ENCODE results near the gene PDE8A. TPM values are rescaled to one million over a fixed set of nuclear protein-coding genes. Genes with fewer than 3 reads are reported as not detected.

Gene PDE8A
- total RNA-seq, 1 experiment from 2014 or later: 40.0 TPM

DNA sequence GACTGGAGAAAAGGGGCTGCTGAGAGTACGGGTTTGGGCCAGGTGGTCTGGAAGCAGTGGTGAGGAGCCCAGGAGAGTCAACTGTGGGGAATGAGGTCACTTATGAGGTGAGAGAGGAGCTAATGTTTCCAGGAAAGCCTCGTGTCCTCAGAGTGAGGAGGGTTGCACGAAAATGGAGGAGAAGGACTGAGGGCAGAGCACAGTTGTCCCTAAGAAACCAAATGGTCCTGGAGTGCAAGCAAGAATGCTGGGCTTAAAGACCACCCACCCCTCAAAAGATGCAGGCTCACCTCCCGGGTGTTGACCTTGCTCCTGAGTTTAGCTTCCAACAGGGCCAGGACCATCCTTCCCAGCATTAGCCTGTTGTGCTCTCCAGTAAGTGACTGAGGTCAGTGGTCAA is 133.2 kb downstream of the PDE8A start:
- Histone ChIP-seq H3K4me1 (ENCODE audit: control insufficient read depth, insufficient read depth, low read length) (no peaks in the 10 kb centered on the region), H3K27ac (ENCODE audit: low read length) (no peak overlapping the region), H3K4me3 (ENCODE audit: low read depth in 2 of 2, low read length in 2 of 2) (no peak overlapping the region), H3K27me3 (ENCODE audit: control insufficient read depth, insufficient read depth, low read length) (no peaks in the 10 kb centered on the region), H3K9me3 (ENCODE audit: control insufficient read depth, insufficient read depth, low read depth, low read length) (no peaks in the 10 kb centered on the region), H3K36me3 (ENCODE audit: control insufficient read depth, insufficient read depth, low read length) (no peaks in the 10 kb centered on the region)
- ChIA-PET POLR2A (no interaction called here), CTCF (no interaction called here)
- TF ChIP-seq POLR2AphosphoS5 (IDR thresholded peaks at IDR 0.05; ENCODE audit: low read depth, low read length) (no peak), TCF7L2 (IDR thresholded peaks at IDR 0.05; ENCODE audit: low read depth, low read length) (no peak), SIN3A (IDR thresholded peaks at IDR 0.05; ENCODE audit: borderline replicate concordance, insufficient read depth, low read depth, low read length) (no peak)
- TF ChIP-seq, protein P1, sequence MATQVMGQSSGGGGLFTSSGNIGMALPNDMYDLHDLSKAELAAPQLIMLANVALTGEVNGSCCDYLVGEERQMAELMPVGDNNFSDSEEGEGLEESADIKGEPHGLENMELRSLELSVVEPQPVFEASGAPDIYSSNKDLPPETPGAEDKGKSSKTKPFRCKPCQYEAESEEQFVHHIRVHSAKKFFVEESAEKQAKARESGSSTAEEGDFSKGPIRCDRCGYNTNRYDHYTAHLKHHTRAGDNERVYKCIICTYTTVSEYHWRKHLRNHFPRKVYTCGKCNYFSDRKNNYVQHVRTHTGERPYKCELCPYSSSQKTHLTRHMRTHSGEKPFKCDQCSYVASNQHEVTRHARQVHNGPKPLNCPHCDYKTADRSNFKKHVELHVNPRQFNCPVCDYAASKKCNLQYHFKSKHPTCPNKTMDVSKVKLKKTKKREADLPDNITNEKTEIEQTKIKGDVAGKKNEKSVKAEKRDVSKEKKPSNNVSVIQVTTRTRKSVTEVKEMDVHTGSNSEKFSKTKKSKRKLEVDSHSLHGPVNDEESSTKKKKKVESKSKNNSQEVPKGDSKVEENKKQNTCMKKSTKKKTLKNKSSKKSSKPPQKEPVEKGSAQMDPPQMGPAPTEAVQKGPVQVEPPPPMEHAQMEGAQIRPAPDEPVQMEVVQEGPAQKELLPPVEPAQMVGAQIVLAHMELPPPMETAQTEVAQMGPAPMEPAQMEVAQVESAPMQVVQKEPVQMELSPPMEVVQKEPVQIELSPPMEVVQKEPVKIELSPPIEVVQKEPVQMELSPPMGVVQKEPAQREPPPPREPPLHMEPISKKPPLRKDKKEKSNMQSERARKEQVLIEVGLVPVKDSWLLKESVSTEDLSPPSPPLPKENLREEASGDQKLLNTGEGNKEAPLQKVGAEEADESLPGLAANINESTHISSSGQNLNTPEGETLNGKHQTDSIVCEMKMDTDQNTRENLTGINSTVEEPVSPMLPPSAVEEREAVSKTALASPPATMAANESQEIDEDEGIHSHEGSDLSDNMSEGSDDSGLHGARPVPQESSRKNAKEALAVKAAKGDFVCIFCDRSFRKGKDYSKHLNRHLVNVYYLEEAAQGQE (IDR thresholded peaks at IDR 0.05; ENCODE audit: insufficient read depth in 1 of 2, low read depth in 2 of 2, low read length in 1 of 2): no peak
- TF ChIP-seq, protein P2, sequence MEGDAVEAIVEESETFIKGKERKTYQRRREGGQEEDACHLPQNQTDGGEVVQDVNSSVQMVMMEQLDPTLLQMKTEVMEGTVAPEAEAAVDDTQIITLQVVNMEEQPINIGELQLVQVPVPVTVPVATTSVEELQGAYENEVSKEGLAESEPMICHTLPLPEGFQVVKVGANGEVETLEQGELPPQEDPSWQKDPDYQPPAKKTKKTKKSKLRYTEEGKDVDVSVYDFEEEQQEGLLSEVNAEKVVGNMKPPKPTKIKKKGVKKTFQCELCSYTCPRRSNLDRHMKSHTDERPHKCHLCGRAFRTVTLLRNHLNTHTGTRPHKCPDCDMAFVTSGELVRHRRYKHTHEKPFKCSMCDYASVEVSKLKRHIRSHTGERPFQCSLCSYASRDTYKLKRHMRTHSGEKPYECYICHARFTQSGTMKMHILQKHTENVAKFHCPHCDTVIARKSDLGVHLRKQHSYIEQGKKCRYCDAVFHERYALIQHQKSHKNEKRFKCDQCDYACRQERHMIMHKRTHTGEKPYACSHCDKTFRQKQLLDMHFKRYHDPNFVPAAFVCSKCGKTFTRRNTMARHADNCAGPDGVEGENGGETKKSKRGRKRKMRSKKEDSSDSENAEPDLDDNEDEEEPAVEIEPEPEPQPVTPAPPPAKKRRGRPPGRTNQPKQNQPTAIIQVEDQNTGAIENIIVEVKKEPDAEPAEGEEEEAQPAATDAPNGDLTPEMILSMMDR (IDR thresholded peaks at IDR 0.05): no peak
- in situ Hi-C loops (cut with HindIII; ENCODE audit: low pct_unique_long_range_greater_than_20kb, low sequenced_read_pairs): no loop called here
- no peak for DNase-seq (ENCODE audit: low read depth, low spot score)
- ATAC-seq: no peak
- BruUV-seq (replicated peaks): no TSS peak
- intact Hi-C loops (cut with micrococcal nuclease; ENCODE audit: unreplicated experiment): no loop called here

DNA sequence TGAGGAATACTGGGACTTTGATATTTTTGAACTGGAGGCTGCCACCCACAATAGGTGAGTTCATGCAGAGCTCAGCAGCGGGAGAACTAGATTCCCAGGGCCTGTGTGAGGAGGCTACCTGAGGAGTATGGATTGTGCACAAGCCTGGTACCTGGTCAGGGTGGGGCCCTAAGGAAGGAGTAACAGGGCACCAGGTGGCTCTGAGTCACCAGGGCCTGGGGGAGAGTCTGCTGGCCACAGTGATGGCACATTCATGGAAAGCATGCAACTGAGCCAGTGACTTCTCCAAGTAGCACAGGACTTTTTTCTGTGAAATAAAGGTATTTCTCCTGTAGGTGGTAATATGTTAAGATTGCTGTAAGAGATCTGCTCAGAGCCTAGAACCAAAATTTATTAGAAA is 134.4 kb downstream of the PDE8A start:
- no peak overlapping the region for H3K27ac ChIP-seq (ENCODE audit: low read length)
- TF ChIP-seq SIN3A (IDR thresholded peaks at IDR 0.05; ENCODE audit: borderline replicate concordance, insufficient read depth, low read depth, low read length) (no peak), TCF7L2 (IDR thresholded peaks at IDR 0.05; ENCODE audit: low read depth, low read length) (no peak), POLR2AphosphoS5 (IDR thresholded peaks at IDR 0.05; ENCODE audit: low read depth, low read length) (no peak)
- TF ChIP-seq, protein P1 (IDR thresholded peaks at IDR 0.05; ENCODE audit: insufficient read depth in 1 of 2, low read depth in 2 of 2, low read length in 1 of 2): no peak
- TF ChIP-seq, protein P2 (IDR thresholded peaks at IDR 0.05): no peak
- POLR2A ChIA-PET: no interaction called here
- no peaks in the 10 kb centered on the region for H3K9me3 ChIP-seq (ENCODE audit: control insufficient read depth, insufficient read depth, low read depth, low read length)
- no peak overlapping the region for H3K4me3 ChIP-seq (ENCODE audit: low read depth in 2 of 2, low read length in 2 of 2)
- no peaks in the 10 kb centered on the region for H3K4me1 ChIP-seq (ENCODE audit: control insufficient read depth, insufficient read depth, low read length)
- no peaks in the 10 kb centered on the region for H3K27me3 ChIP-seq (ENCODE audit: control insufficient read depth, insufficient read depth, low read length)
- in situ Hi-C loops (cut with HindIII; ENCODE audit: low pct_unique_long_range_greater_than_20kb, low sequenced_read_pairs): no loop called here
- ATAC-seq (no peak), DNase-seq (ENCODE audit: low read depth, low spot score) (no peak)
- no TSS peak for BruUV-seq (replicated peaks)
- H3K36me3 ChIP-seq (ENCODE audit: control insufficient read depth, insufficient read depth, low read length): no peaks in the 10 kb centered on the region
- CTCF ChIA-PET: no interaction called here
- intact Hi-C loops (cut with micrococcal nuclease; ENCODE audit: unreplicated experiment): no loop called here
